GM12864 (cell line): ENCODE measurements around the gene PSMD1.

ENCODE experiments used
- DNase-seq: peaks from one replicate; pipeline ENCODE4 v3.0.0-alpha.2; 2011; ENCODE audit warnings: low read depth
- H3K4me3 ChIP-seq: 2 replicates; pipeline ENCODE4 v1.5.1; 2011; ENCODE audit warnings: mild to moderate bottlenecking, low read depth, low read length, control low read depth
- CTCF ChIP-seq: IDR thresholded peaks from 2 replicates; pipeline ENCODE4 v1.5.1; 2011; ENCODE audit warnings: low read depth, mild to moderate bottlenecking, moderate library complexity, low read length, control low read depth, inconsistent platforms; ENCODE audit errors: missing control alignments

Gene PSMD1

DNA sequence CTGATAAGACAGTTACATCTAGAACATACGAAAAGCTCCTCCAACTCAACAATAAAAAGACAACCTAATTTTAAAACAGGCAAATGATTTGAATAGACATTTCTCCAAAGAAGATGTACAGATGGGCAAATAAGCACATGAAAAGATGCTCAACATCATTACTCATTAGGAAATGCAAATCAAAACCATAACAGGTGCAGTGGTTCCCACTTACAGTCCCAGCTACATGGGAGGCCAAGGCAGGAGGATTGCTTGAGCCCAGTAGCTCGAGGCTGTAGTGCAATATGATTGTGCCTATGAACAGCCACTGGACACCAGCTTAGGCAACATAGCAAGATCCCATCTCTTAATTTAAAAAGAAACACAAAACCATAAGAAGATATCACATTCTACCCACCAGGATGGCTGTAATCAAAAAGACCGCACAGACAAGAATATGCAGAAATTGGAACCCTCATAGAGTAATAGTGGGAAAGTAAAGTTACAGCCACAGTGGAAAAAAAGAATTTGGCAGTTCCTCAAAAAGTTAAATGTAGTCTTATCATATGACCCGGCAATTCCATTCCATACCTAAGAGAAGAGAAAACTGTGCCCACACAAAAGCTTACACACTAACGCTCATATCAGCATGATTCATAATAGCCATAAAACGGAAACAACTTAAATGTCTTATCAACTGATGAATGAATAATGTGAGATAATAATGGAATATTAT lies 111.2 kb downstream of the PSMD1 start:
- H3K4me3 ChIP-seq, result no peak overlapping the region
- TF ChIP-seq CTCF, result no peak
- DNase-seq, result no peak

GRCh38 chr2:231168460-231169139 lies 111.9 kb downstream of the PSMD1 start:
- DNase-seq, result no peak
- no peak for TF ChIP-seq CTCF
- H3K4me3 ChIP-seq, result no peak overlapping the region

GRCh38 chr2:231169488-231169887 lies 112.8 kb downstream of the PSMD1 start:
- TF ChIP-seq CTCF, result no peak
- no peak overlapping the region for H3K4me3 ChIP-seq
- DNase-seq, result no peak

DNA sequence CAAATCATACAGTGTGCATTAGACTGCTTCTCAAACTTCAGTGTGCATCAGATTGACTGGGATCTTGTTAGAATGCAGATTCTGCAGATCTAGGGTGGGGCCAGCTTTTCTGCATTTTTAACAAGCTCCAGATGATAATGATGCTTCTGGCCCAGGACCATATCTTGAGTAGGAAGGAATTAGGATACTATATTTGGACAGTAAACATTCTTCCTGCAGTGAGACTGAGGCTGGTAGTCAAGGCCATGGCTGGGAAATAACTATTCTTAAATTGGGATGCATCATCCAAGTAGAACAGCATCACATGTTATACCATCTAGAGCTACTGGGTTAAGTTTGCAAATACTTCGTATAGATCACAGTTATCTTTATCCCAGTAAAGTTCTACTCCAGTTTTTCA lies 113.4 kb downstream of the PSMD1 start:
- no peak overlapping the region for H3K4me3 ChIP-seq
- TF ChIP-seq CTCF, result no peak
- no peak for DNase-seq

GRCh38 chr2:231172025-231172424 lies 115.4 kb downstream of the PSMD1 start:
- no peak for TF ChIP-seq CTCF
- no peak overlapping the region for H3K4me3 ChIP-seq
- no peak for DNase-seq

DNA sequence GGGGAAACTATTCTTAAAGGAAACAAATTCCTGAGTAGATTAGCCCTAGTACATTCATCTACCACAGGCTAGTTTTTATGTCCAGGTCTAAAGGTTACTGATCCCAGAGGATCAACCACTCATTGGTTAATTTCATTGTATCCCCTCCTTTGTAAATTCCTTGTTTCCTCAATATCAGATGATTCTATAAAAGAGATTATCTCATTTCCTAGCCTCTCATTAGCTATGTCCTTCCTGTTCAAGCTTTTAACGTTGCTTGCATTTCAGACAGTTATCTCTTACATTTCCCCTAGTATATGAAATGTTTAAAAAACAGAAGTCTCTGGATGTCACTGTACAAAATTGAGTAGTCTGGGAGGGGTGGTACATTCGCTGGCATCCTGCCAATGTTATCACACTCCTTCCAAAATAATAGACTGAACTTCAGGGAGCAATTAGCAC lies 117.6 kb downstream of the PSMD1 start:
- DNase-seq, result no peak
- no peak for TF ChIP-seq CTCF
- no peak overlapping the region for H3K4me3 ChIP-seq
